Posterior vena cava (tissue), 2 donors: ENCODE results near the gene DACH2. TPM values are rescaled to one million over a fixed set of nuclear protein-coding genes. Genes with fewer than 3 reads are reported as not detected.
A peak's percentile ranks its signal among the peaks of the same experiment; 100 is the strongest.

Experiments used
- DNase-seq: peaks from one replicate; pipeline ENCODE4 v3.0.0-alpha.2; 2020; ENCODE audit warnings: low spot score
- intact Hi-C, 2 donors: fragments of 100-400 bp; cut with DNase I; formaldehyde crosslinking; loops; one replicate each; pipeline versions ENCODE4 v1.14.1 to v1.14.2; 2022 to 2023
- total RNA-seq, 2 donors: library from RNA; stranded (reverse); fragmentation: NEBNext Ultra II Directional; extraction: Animal tissue kit (Norgen Biotek cat#: 25700); gene quantifications; one replicate each; pipeline ENCODE4 v1.2.1, GENCODE V29; 2021
- donor health status: DM: yes; HTN: yes; CAD: no.
- donor health status: DM: yes; HTN: yes; CAD: no.

Gene DACH2
- total RNA-seq, 2 donors from 2014 or later = not detected

DNA sequence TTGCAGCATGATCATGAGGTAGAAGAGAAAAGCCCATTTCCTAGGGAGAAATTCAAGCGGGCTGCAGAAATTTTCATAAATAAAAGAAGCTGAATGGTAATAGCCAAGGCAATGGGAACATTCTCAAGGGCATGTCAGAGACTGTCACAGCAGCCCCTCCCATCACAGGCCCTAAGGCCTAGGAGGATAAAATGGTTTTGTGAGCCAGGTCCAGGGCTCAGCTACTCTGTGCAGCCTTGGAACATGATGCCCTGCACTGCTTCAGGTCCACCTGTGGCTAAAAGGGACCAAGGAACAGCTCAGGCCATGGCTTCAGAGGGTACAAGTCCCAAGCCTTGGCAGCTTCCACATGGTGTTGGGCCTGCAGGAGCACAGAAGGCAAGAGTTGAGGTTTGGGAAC is 93.3 kb downstream of the DACH2 start:
- intact Hi-C loops = no loop called here
- DNase-seq = no peak

GRCh38 chrX:86263526-86263925 is 115.3 kb downstream of the DACH2 start:
- intact Hi-C loops = no loop called here
- no peak for DNase-seq

DNA sequence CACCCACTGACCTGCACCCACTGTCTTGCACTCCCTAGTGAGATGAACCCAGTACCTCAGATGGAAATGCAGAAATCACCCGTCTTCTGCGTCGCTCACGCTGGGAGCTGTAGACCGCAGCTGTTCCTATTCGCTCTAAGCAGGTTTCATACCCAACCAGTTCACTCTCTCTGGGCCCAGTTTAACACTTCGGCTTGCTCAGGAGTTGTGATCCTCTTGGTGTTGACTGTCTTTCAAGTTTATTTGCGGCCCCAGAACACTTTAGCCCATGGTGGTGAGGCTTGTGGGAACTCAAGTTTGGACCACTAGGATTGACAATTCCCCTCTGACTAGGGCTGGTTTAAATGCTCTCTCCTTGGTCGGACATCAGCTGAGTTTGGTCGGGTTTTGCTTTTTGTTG is 147.0 kb downstream of the DACH2 start:
- DNase-seq = no peak
- intact Hi-C loops = no loop called here

- intact Hi-C loops = no loop called here
Measured at GRCh38 chrX:86322913-86323312, 174.7 kb downstream of the DACH2 start.

DNA sequence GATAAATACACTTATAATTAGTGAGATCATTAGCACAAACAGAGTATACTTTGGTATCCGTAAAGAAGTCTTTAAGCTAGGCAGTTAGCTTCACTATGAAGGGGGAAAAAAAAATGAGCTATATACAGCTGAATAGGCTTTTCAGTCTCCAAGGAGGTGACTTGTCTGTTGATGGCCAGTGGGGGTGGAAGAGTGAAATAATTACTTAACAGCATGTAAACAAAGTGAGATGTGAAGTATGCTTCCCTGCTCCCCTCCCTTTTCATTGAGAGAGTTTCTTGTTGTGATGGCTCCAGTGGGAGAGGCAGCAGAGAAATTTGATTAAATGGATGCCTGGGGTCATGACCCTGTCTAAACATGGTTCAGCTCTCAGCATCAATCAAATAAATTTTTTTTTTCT is 180.9 kb downstream of the DACH2 start:
- DNase-seq = no peak
- intact Hi-C loops = no loop called here

More at GRCh38 chrX:86322913-86323312, 174.7 kb downstream of the DACH2 start:
- no peak for DNase-seq

DNA sequence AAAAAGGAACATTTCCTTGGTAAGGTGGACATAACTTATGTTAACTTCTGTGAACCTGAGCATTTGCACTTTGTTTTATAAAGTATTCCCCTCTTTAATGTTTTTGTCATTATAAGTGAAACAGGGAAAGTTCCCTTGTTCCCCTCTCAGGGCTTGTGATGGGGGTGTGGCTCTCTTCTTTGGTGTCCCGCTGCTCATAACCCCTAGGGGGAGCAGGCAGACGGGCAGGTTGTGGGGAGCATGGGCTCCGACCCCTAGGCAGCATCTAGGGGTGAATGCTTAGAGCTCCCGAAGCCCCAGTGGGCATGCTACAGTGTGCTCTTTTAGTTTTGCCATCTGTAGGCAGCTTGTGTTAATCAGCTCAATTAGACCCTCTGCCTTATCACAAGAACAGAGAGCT is 200.4 kb downstream of the DACH2 start:
- DNase-seq = peak; percentile 60
- intact Hi-C loops = no loop called here

- no peak for DNase-seq
- intact Hi-C loops = no loop called here
Measured at GRCh38 chrX:86349115-86349514, 200.9 kb downstream of the DACH2 start.

DNA sequence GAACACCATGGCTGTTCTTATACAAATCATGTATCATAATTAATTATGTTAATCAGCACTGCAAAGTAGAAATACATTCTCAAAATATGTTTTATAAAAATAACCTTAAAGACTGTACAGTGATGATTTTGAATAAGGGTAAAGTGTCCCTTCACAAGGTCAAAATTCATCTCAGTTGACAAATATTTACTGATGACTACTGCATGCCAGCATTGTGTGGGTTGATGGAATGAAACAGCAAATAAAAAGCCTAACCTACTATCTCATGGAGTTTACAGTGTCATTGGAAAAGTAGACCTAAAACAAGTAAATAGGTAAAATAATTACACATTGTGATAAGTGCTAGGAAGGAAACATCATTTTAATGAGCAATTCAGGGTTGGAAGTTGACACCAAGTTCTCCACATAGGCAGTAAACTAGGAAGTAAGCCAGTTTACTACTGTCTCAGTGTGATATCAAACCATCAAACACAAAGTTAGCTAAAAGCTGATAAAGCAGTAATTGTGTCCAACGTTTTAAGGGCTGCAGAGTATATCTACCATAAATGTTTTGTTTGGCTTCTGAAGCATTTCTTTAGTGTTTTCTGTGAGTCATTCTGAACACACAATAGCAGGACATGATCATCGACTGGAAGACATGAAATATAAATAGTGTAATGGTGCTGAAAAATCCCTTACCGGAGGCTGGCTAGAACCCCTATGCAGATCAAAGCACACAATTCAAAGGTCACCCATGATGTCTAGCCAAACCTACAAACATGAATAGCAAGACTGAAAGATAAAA is 221.8 kb downstream of the DACH2 start:
- intact Hi-C loops = no loop called here
- no peak for DNase-seq

- intact Hi-C loops = no loop called here
- no peak for DNase-seq
Measured at GRCh38 chrX:86370927-86371326, 222.7 kb downstream of the DACH2 start.

DNA sequence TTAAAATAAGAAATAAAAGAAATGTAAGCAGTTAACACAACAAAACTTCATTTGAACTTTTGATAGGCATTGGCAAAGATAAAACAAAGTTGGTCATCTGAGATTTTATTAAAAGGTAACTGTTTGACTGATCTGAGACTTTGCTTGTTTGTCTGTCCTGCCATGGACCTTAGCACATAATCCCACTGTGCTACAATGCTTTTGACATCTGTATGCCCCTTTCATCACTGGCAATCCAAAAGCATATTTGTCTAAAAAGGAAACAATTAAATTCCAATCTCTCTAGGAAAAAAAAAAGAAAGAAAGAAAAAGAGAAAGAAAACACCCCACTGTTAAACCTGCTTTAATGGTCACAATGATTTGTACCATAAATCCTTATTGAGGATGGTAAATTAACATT is 231.0 kb downstream of the DACH2 start:
- intact Hi-C loops = no loop called here
- DNase-seq = no peak

- intact Hi-C loops = no loop called here
Measured at GRCh38 chrX:86383681-86384540, 235.7 kb downstream of the DACH2 start.

DNA sequence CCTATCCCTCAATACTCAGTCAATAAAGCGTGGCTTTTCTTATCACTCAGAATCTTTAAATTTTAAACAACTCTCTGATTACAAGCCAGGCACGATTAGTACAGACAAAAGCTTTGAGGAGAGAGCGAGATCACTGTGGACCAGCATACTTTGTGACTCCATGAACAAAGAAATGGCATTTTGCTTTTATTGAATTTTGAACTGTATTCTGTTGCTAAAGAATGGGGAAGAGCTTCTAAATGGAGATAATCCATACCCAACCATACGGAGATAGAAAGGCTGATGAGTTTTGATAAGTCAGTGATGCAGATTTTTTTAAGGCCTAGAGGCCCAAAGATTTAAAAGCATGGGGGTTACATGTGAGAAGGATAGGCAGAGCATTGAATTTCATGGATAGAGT is 259.1 kb downstream of the DACH2 start:
- DNase-seq = no peak
- intact Hi-C loops = no loop called here

More at GRCh38 chrX:86383681-86384540, 235.7 kb downstream of the DACH2 start:
- no peak for DNase-seq

- DNase-seq = no peak
Measured at GRCh38 chrX:86421771-86422170, 273.5 kb downstream of the DACH2 start.

GRCh38 chrX:86436116-86436515 is 287.9 kb downstream of the DACH2 start:
- no peak for DNase-seq
- intact Hi-C loops = no loop called here

More at GRCh38 chrX:86421771-86422170, 273.5 kb downstream of the DACH2 start:
- intact Hi-C loops = no loop called here

DNA sequence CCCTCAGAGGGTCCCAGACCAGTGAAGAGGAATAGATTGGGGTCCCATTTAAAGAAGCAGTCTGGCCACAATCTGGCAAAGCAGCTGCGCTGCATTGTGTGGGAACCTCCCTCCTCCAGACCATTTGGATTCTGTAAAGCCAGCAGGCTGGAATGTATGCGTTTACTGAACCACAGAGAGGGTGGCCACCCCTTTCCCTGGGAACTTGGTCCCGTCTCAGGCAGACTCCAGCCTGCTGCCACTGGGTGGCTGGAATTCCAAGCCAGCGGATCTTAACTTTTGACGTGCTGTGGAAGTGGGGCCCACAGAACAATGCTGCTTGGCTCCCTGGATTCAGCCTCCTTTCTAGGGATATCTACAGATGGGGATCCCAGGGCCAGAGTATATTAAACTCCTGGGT is 307.2 kb downstream of the DACH2 start:
- no peak for DNase-seq
- intact Hi-C loops = no loop called here

GRCh38 chrX:86460760-86461159 is 312.5 kb downstream of the DACH2 start:
- no peak for DNase-seq
- intact Hi-C loops = no loop called here

DNA sequence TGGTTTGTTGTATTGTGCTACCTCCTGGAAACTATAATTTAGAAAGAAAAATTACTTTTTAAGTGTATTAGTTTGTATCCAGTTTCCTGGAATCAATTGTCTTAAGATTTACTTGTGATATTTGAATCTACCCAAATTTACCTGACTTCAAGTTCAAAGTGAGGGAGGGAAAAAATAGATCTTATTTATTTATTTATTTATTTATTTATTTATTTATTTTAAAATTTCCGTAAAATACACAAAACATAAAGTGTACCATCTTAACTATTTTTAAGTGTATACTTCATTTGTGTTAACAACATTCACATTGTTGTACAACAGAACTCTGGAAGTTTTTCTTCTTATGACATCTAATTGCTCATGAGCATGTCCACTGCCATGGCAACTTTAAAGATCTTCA is 356.0 kb downstream of the DACH2 start:
- DNase-seq = no peak
- intact Hi-C loops = no loop called here

DNA sequence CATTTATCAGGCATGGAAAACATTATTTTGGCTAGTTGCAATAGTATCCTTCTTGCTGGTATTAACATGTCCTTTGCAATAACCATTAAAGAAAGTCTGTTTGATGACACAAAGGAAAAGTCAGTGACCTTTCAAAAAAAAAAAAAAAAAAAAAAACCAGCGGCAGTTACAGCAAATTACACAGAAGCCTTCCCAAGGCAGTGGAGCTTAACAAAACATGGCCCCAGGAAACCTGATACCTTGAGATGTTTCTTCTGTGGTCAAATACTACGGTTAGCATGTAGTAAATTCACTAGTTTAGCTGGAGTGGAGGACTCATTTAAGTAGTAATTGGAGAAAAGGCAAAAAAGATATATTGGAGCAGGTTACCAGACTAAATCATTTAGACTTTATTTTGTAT is 359.1 kb downstream of the DACH2 start:
- intact Hi-C loops = no loop called here
- no peak for DNase-seq

DNA sequence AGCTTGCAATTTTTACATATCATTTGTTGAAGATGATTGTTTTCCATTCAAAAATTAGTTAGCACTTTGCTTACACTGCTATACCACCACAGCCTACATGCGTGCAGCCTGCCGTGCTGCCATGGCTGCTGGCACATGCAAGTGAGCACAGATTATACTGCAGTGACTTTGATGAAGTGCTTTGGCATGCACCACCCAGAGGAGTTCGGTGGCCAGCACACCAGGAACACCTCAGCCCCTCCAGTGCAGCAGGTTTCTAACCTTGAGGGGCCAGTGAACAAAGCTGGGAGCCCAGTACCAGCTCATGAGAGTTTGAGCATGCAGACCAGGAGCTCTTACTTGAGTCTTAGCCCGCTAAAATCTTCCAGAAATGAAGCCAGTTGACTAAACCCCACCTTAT is 431.5 kb downstream of the DACH2 start:
- no peak for DNase-seq
- intact Hi-C loops = no loop called here

GRCh38 chrX:86604607-86605006 is 456.4 kb downstream of the DACH2 start:
- no peak for DNase-seq
- intact Hi-C loops = loop anchor here in 1 of 2 donors (5.0 kb wide), 1 partner anchor 123 kb away; no protein-coding TSS in a partner anchor

DNA sequence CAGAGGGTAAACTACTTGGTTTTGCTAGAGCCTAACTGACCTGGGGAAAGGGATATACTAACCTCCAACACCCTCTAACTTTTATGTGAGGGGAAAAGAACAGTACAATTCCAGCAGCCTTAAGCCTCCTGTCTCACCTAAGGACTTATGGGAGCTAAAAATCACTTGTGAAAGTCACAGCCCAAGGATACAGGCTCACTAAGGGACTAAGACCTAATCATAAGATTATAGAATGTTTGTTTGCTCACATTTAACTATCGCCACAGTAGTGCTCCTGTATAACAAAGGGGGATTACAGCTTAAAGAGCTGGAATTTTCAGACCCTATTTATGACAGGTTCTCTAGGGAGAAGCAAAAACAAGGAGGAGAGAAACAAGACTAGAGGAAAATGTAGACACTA is 548.7 kb downstream of the DACH2 start:
- no peak for DNase-seq
- intact Hi-C loops = no loop called here
